ENCODE results near the gene KCNMB2.
"Not testable (repeated sequence)": the region's sequence is repeated elsewhere in the genome, so short reads cannot be mapped to it uniquely, and the experiment has no call there.

KCNMB2 gene

GRCh38 chr3:178520451-178520850 is 15.8 kb upstream of the KCNMB2 start:
- DNase-seq: no peak

GRCh38 chr3:178522200-178523052 is 13.8 kb upstream of the KCNMB2 start:
- no peak for DNase-seq

GRCh38 chr3:178525251-178525650 is 11.0 kb upstream of the KCNMB2 start:
- no peak for DNase-seq

GRCh38 chr3:178526291-178526690 is 9.9 kb upstream of the KCNMB2 start:
- no peak for DNase-seq

GRCh38 chr3:178527981-178528380 is 8.3 kb upstream of the KCNMB2 start:
- DNase-seq: no peak

DNA sequence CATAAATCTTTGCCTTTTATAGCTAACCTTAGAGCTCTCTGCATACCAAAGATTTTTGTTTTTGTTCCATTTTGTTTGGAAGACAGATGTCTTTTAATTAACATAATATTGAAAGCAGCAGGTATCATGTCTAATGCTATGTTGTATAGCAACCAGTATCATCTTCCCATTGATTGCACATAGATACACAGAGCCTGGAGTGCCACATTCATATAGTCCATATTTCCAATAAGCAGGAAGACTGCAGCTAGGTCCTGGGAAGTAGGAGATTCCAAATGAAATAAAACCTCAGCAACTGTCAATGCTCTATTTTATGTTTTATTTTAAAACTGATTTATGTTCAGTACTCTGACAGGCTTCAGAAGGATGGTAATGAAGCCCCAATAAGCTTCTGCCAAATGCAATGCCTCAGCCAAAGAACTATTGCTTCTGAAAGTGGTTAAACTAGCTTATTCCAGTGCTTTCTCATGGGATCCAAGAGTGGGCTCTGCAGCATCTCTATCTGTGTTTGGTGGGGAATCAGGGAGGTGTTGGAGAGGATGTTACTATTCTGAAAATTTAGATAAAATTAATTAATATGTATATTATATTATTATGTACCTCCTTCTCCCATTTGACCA is 6.5 kb upstream of the KCNMB2 start:
- no peak for DNase-seq

DNA sequence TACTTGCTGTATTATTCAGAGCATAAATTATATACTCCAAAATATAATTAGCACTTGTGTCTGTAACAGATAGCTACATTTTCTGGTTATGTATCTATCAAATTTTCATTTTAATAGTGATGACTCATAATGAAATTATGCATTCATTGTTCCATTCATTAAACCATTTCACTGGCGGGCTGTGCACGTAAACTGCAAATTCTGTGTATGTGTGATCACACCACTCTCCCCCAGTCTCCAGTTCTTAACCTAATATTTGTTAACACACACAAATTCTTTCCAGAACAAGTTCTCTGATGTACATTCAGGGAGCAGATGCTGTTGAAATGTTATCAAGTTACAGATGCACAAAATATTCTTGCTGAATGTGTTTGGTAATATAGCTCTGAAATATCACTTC is 3.8 kb upstream of the KCNMB2 start:
- DNase-seq: no peak

GRCh38 chr3:178537122-178537705 is 978 bp downstream of the KCNMB2 start:
- no peak for DNase-seq

GRCh38 chr3:178538056-178538455 is 1.8 kb downstream of the KCNMB2 start:
- no peak for DNase-seq

DNA sequence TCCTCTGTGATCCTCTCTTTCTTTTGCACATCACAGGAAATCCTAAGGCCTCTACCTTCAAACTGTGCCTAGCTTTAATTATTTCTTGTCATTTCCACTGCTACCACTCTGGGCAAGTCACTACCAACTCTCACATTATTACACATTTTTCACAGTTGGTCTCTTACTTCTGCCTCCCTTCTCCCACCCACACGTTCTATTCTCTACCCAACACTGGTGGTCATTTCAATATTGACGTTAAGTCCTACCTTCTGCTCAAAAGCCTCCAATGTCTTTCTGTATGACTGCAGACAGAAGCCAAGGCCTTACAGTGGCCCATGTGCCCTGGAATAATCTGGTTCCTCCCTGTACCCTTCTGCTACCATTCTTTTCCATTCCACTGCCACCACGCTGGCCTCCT is 3.9 kb downstream of the KCNMB2 start:
- no peak for DNase-seq

DNA sequence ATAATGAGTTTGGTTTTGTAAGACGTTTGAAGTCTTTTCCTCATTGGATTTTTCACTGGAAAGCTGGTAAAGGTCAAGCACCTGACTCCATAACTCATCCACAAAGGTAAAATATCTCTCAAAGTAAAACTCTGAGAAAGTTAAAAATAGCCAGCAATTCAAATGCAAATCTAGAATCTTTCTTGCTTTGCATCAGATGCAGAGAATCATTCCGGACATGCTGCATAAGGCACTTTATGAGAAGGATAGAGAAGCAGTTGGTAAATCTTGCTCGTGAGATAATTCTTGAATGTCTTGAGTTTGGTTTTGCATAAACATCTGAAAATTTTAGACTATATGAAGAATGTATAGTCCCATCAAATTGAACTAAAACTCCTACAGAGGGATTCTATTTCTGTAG is 9.1 kb downstream of the KCNMB2 start:
- DNase-seq: no peak

DNA sequence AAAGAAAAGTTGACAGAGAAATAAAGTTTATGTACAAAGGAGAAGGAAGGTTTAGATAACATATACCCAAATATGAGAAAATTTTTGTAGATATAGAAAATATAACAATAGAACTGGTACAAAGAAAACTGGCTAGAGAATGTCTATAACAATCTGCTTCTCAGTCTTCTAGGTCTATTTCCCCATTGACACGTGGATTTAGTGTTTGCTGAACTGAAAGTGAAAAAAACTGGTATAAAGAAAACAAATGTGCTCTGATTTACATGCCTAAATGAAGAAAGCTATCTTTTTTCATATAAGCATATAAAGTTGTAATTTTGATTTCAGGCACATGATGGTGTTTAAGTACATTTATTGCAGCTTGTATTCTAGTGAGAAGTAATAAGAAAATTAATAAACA is 9.8 kb downstream of the KCNMB2 start:
- no peak for DNase-seq

DNA sequence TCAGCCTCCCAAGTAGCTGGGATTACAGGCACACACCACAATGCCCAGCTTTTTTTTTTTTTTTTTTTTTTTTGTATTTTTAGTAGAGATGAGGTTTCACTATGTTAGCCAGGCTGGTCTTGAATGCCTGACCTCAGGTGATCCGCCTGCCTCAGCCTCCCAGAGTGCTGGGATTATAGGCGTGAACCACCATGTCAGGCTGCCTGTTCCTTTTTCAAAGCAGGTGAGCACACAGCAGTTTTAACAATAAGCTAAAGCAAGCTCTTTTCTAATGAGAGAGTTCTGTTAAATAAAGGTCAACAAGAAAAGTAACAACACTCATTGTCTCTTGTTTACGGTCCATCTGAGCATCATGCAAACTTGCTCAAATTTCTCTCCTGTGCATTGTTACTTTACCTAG is 13.2 kb downstream of the KCNMB2 start:
- DNase-seq: not testable (repeated sequence)

GRCh38 chr3:178551916-178552321 is 15.7 kb downstream of the KCNMB2 start:
- DNase-seq: no peak

DNA sequence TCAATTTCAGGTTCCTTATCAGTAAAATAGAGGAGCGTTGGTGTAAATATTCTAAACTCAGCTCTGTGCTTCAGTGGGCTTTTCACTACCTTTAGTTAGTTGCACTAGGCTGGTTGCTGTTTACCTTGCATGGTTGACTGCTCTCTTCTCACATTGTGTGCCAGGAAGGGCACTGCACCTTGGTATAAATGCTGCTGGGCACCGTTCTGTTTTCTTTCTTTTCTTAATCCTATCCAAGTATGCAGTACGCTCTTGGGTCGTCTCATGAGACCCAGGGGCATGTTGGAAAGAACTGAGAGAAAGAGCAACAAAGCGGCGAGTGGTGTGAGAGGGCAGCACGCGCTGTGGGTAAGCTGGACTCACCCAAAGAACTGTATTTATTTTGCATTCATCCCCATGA is 22.4 kb downstream of the KCNMB2 start:
- DNase-seq: no peak

DNA sequence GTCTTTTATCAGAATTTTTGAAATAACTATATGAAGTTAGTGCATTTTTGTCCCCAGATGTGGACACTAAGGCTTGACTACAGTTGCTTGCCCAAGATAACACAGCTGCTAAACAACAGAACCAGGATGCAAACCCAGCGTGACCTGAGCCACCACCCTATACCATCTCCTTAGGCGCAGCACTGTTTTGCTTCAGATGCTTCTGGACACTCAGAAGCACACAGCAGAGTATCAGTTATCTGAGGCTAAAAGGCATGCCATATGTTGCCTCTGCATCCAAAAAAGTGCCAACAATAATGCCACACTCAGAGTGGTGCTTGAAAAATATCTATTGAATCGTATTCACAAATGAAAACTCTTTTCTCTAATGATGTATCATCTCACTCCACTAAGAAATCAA is 24.5 kb downstream of the KCNMB2 start:
- DNase-seq: no peak

DNA sequence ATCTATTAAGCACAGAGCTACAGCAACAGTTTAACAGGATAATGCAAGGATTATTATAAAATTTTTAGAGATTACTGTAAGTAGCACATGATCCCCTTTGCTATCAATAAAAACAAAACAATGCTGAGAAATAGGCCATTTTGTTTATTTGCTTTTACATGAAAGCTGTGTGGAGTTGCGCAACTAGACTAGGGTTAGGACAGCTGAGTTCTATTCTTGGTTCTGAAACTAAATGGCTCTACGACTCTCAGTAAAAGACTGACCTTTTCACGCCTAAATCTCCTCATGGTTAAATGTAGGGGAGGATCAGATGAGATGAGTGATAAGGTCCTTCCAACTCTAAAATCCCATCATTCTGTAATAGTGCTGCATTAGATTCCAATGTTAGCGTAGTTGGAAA is 25.0 kb downstream of the KCNMB2 start:
- no peak for DNase-seq

GRCh38 chr3:178562143-178562946 is 26.1 kb downstream of the KCNMB2 start:
- DNase-seq: no peak

GRCh38 chr3:178562947-178563232 is 26.7 kb downstream of the KCNMB2 start:
- DNase-seq: no peak

DNA sequence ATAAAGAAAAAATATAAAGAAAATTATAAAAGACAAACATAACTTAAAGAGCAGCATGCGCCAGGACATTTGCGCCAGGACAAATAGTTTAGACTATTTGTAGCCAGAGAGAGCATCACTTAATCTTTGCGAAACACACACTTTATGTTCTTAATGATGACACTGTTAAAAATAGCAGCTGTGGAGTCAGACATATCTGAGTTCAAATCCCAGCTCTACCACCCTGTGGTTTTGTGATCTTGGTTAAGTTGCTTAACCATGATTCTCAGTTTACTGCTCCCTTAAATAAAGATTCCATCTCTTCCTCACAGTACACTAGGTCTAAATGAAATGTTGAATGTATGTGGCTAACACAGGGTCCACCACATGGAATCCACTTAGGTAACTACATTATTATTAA is 31.4 kb downstream of the KCNMB2 start:
- DNase-seq: no peak

- no peak for DNase-seq
Measured at GRCh38 chr3:178568155-178568731, 32.0 kb downstream of the KCNMB2 start.

DNA sequence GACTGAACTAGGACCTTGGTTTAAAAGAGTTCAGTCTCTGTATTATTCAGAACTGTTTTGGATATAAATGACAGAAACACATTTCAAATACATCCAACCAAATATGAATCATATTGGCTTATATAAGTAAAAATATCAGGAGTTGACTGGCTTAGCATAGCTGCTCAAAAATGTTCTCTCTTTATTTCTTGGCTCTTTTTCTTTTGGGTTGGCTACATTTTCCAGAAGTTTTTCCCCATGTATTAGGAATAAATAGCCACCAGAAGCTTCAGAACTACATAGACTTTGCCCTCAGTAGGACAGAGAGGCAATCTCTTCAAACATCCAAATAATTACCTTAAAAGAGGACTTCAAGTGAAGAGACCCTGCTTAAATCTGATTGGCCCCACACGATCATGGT is 32.7 kb downstream of the KCNMB2 start:
- DNase-seq: no peak

GRCh38 chr3:178569826-178570225 is 33.6 kb downstream of the KCNMB2 start:
- DNase-seq: no peak
